ENCODE data around the gene CHD5.
A peak's percentile ranks its signal among the peaks of the same experiment; 100 is the strongest.

The CHD5 gene

GRCh38 chr1:6197746-6198427 lies 17.8 kb upstream of the CHD5 start:
- H3K27me3 ChIP-seq (replicated peaks; ENCODE audit: control insufficient read depth, insufficient read depth, low read length) = no peaks in the 10 kb centered on the region
- peaks cover 11% of the 10 kb centered on the region for H3K36me3 ChIP-seq (ENCODE audit: control insufficient read depth, insufficient read depth, low read length)
- TF ChIP-seq, protein P1, sequence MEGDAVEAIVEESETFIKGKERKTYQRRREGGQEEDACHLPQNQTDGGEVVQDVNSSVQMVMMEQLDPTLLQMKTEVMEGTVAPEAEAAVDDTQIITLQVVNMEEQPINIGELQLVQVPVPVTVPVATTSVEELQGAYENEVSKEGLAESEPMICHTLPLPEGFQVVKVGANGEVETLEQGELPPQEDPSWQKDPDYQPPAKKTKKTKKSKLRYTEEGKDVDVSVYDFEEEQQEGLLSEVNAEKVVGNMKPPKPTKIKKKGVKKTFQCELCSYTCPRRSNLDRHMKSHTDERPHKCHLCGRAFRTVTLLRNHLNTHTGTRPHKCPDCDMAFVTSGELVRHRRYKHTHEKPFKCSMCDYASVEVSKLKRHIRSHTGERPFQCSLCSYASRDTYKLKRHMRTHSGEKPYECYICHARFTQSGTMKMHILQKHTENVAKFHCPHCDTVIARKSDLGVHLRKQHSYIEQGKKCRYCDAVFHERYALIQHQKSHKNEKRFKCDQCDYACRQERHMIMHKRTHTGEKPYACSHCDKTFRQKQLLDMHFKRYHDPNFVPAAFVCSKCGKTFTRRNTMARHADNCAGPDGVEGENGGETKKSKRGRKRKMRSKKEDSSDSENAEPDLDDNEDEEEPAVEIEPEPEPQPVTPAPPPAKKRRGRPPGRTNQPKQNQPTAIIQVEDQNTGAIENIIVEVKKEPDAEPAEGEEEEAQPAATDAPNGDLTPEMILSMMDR (IDR thresholded peaks at IDR 0.05; ENCODE audit: insufficient read depth, low read length, poor library complexity, severe bottlenecking) = no peak
- H3K4me3 ChIP-seq (replicated peaks; ENCODE audit: low read depth, low read length) = peak overlapping the region; percentile 95
- DNase-seq (ENCODE audit: extremely low read depth, insufficient read length) = no peak

GRCh38 chr1:6191968-6192367 lies 11.8 kb upstream of the CHD5 start:
- H3K4me3 ChIP-seq (replicated peaks; ENCODE audit: low read depth, low read length) = no peak overlapping the region
- peaks cover 22% of the 10 kb centered on the region for H3K36me3 ChIP-seq (ENCODE audit: control insufficient read depth, insufficient read depth, low read length)
- no peaks in the 10 kb centered on the region for H3K27me3 ChIP-seq (replicated peaks; ENCODE audit: control insufficient read depth, insufficient read depth, low read length)
- TF ChIP-seq, protein P1 (IDR thresholded peaks at IDR 0.05; ENCODE audit: insufficient read depth, low read length, poor library complexity, severe bottlenecking) = no peak
- DNase-seq (ENCODE audit: extremely low read depth, insufficient read length) = no peak

GRCh38 chr1:6188466-6188865 lies 8.3 kb upstream of the CHD5 start:
- no peak for DNase-seq (ENCODE audit: extremely low read depth, insufficient read length)
- TF ChIP-seq, protein P1 (IDR thresholded peaks at IDR 0.05; ENCODE audit: insufficient read depth, low read length, poor library complexity, severe bottlenecking) = no peak
- Histone ChIP-seq H3K27me3 (replicated peaks; ENCODE audit: control insufficient read depth, insufficient read depth, low read length) (no peaks in the 10 kb centered on the region), H3K36me3 (ENCODE audit: control insufficient read depth, insufficient read depth, low read length) (peaks cover 17% of the 10 kb centered on the region), H3K4me3 (replicated peaks; ENCODE audit: low read depth, low read length) (no peak overlapping the region)

GRCh38 chr1:6185635-6186382 lies 5.7 kb upstream of the CHD5 start:
- DNase-seq (ENCODE audit: extremely low read depth, insufficient read length) = no peak
- TF ChIP-seq, protein P1 (IDR thresholded peaks at IDR 0.05; ENCODE audit: insufficient read depth, low read length, poor library complexity, severe bottlenecking) = peak; percentile 54
- Histone ChIP-seq H3K4me3 (replicated peaks; ENCODE audit: low read depth, low read length) (no peak overlapping the region), H3K27me3 (replicated peaks; ENCODE audit: control insufficient read depth, insufficient read depth, low read length) (no peaks in the 10 kb centered on the region), H3K36me3 (ENCODE audit: control insufficient read depth, insufficient read depth, low read length) (peaks cover 12% of the 10 kb centered on the region)

- TF ChIP-seq, protein P1 (IDR thresholded peaks at IDR 0.05; ENCODE audit: insufficient read depth, low read length, poor library complexity, severe bottlenecking) = no peak
- Histone ChIP-seq H3K4me3 (replicated peaks; ENCODE audit: low read depth, low read length) (no peak overlapping the region), H3K27me3 (replicated peaks; ENCODE audit: control insufficient read depth, insufficient read depth, low read length) (no peaks in the 10 kb centered on the region), H3K36me3 (ENCODE audit: control insufficient read depth, insufficient read depth, low read length) (peaks cover 10% of the 10 kb centered on the region)
- no peak for DNase-seq (ENCODE audit: extremely low read depth, insufficient read length)
Observed at GRCh38 chr1:6185151-6185550, 5.0 kb upstream of the CHD5 start.
